HepG2 (cell line): ENCODE data around the gene HES1. TPM values are rescaled to one million over a fixed set of nuclear protein-coding genes. Genes with fewer than 3 reads are reported as not detected.
A peak's percentile ranks its signal among the peaks of the same experiment; 100 is the strongest.

ENCODE experiments used
- ATAC-seq: fragments of 200-7000 bp; cut with Tn5 transposase; 3 replicates; pipeline ENCODE4 v1.9.1; 2020; ENCODE audit warnings: mild to moderate bottlenecking, moderate library complexity
- BruUV-seq: library from RNA; stranded (reverse); fragments of 400-500 nt; replicated peaks from 2 replicates; lab custom pipeline; 2021; lab: Mats Ljungman, UMichigan
- CTCF ChIA-PET: fragments of 300-600 bp; formaldehyde crosslinking; extraction: SDS; loops from one replicate; lab custom pipeline; 2021; ENCODE audit warnings: low total read pairs, inconsistent platforms, low intra/inter-chr PET ratio; lab: Yijun Ruan, JAX
- POLR2A ChIA-PET: fragments of 350-600 bp; sonication (Branson Sonifier 250); formaldehyde crosslinking; loops from one replicate; lab custom pipeline; 2020; ENCODE audit warnings: antibody characterized with exemption, inconsistent platforms; lab: Yijun Ruan, JAX
- DNase-seq: peaks from one replicate; pipeline ENCODE4 v3.0.0-alpha.2; 2015; ENCODE audit warnings: low spot score
- FAIRE-seq: peaks from 3 replicates; lab custom pipeline; 2011; peaks lifted over from hg19 to GRCh38; lab: Jason Lieb, UNC
- H2AFZ ChIP-seq: one replicate; pipeline ENCODE4 v1.6.1; 2011; ENCODE audit warnings: low read length, inconsistent platforms
- H3K27ac ChIP-seq: fragments of 300-600 bp; 3 replicates; pipeline ENCODE4 v1.8.0; 2011; ENCODE audit warnings: mixed run types, mild to moderate bottlenecking, mixed read lengths, low read length, inconsistent platforms; ENCODE audit not compliant: insufficient read depth; ENCODE audit errors: extremely low read length
- H3K27me3 ChIP-seq, 2 experiments: fragments of 200-600 bp in 1 of 2; 2 replicates in 1 of 2; 3 replicates in 1 of 2; pipeline versions ENCODE4 v1.6.0 to v1.8.0; 2011; ENCODE audit warnings: low read length in 2 of 2, mild to moderate bottlenecking in 2 of 2, moderate library complexity in 2 of 2, inconsistent platforms in 1 of 2; ENCODE audit not compliant: insufficient read depth in 2 of 2, control insufficient read depth in 1 of 2
- H3K36me3 ChIP-seq, 2 experiments: fragments of 200-600 bp in 1 of 2; replicated peaks in 1 of 2; 2 replicates in 1 of 2; 3 replicates in 1 of 2; pipeline versions ENCODE4 v1.5.1 to v1.8.0; 2011; ENCODE audit warnings: low read length in 2 of 2, inconsistent platforms in 1 of 2; ENCODE audit not compliant: insufficient read depth in 2 of 2, control insufficient read depth in 1 of 2
- H3K4me1 ChIP-seq: 2 replicates; pipeline ENCODE4 v1.5.1; 2012; ENCODE audit warnings: low read length, inconsistent platforms; ENCODE audit not compliant: insufficient read depth
- H3K4me2 ChIP-seq: 2 replicates; pipeline ENCODE4 v1.6.0; 2011; ENCODE audit warnings: low read depth, low read length, inconsistent platforms
- H3K4me3 ChIP-seq, 3 experiments: fragments of 200-600 bp in 1 of 3; sonication (generic), shearing (Covaris generic) in 1 of 3; replicated peaks in 1 of 3; 2 replicates each; pipeline ENCODE4 v1.5.1; 2011 to 2016; ENCODE audit warnings: low read length in 3 of 3, inconsistent platforms in 2 of 3, low read depth in 2 of 3, mild to moderate bottlenecking in 2 of 3, control low read depth in 1 of 3, mixed read lengths in 1 of 3; ENCODE audit not compliant: insufficient read depth in 1 of 3
- H3K79me2 ChIP-seq: one replicate; pipeline ENCODE4 v1.6.1; 2011; ENCODE audit warnings: low read length, inconsistent platforms; ENCODE audit not compliant: insufficient read depth
- H3K9ac ChIP-seq: 2 replicates; pipeline ENCODE4 v1.6.0; 2011; ENCODE audit warnings: mild to moderate bottlenecking, low read depth, low read length, inconsistent platforms; ENCODE audit not compliant: insufficient read depth
- H3K9me3 ChIP-seq: 2 replicates; pipeline ENCODE4 v1.5.1; 2012; ENCODE audit warnings: mild to moderate bottlenecking, low read length
- H4K20me1 ChIP-seq: 2 replicates; pipeline ENCODE4 v1.6.0; 2011; ENCODE audit warnings: inconsistent platforms, mild to moderate bottlenecking, low read length, moderate library complexity; ENCODE audit not compliant: insufficient read depth
- GFI1 ChIP-seq: sonication (generic); formaldehyde crosslinking; IDR thresholded peaks from 2 replicates; pipeline ENCODE4 v1.5.0; 2020; ENCODE audit warnings: missing genetic modification reagents, mild to moderate bottlenecking, borderline replicate concordance
- HNF4G ChIP-seq, 2 experiments: sonication (generic) in 1 of 2; formaldehyde crosslinking in 1 of 2; IDR thresholded peaks; 2 replicates each; pipeline versions ENCODE4 v1.4.0 to v1.6.1; 2011 to 2020; ENCODE audit warnings: borderline replicate concordance in 2 of 2, low read depth in 2 of 2, mild to moderate bottlenecking in 2 of 2, low read length in 1 of 2, missing genetic modification reagents in 1 of 2, moderate library complexity in 1 of 2
- JDP2 ChIP-seq: sonication (generic); formaldehyde crosslinking; IDR thresholded peaks from 2 replicates; pipeline ENCODE4 v1.8.1; 2022; ENCODE audit warnings: missing genetic modification reagents, borderline replicate concordance
- MYNN ChIP-seq: sonication (generic); formaldehyde crosslinking; IDR thresholded peaks from 2 replicates; pipeline ENCODE4 v1.4.0; 2020; ENCODE audit warnings: mild to moderate bottlenecking, low read depth, missing genetic modification reagents
- PHF5A ChIP-seq: IDR thresholded peaks from one replicate; pipeline ENCODE4 v1.6.1; 2018; ENCODE audit warnings: low read depth, missing genetic modification reagents; ENCODE audit not compliant: unreplicated experiment
- RBFOX2 ChIP-seq: fragments of 200-400 bp; formaldehyde crosslinking; IDR thresholded peaks from 2 replicates; pipeline ENCODE4 v1.6.1; 2017; ENCODE audit warnings: low read depth, mild to moderate bottlenecking, low read length
- SIN3A ChIP-seq: IDR thresholded peaks from 2 replicates; pipeline ENCODE4 v1.6.1; 2011; ENCODE audit warnings: low read depth, mild to moderate bottlenecking, control low read depth, low read length, borderline replicate concordance
- SOX13 ChIP-seq, 3 experiments: fragments of 450-650 bp in 1 of 3; sonication (generic) in 1 of 3; formaldehyde crosslinking in 1 of 3; IDR thresholded peaks in 2 of 3; conservative IDR thresholded peaks in 1 of 3; 2 replicates each; pipeline versions ENCODE4 v1.5.0 to v1.6.1; 2016 to 2020; ENCODE audit warnings: antibody characterized with exemption in 1 of 3, mild to moderate bottlenecking in 1 of 3, missing compliant biosample characterization in 1 of 3, missing genetic modification reagents in 1 of 3, moderate library complexity in 1 of 3
- TGIF2 ChIP-seq: IDR thresholded peaks from 2 replicates; pipeline ENCODE4 v1.6.1; 2016; ENCODE audit warnings: control low read depth, missing compliant biosample characterization
- ZNF510 ChIP-seq: sonication (generic); formaldehyde crosslinking; IDR thresholded peaks from 2 replicates; pipeline ENCODE4 v1.4.0; 2020; ENCODE audit warnings: low read depth, mild to moderate bottlenecking, missing genetic modification reagents
- ZNF598 ChIP-seq: sonication (generic); formaldehyde crosslinking; IDR thresholded peaks from 2 replicates; pipeline ENCODE4 v1.5.1; 2020; ENCODE audit warnings: mild to moderate bottlenecking, missing genetic modification reagents, borderline replicate concordance
- ZNF788 ChIP-seq: sonication (generic); formaldehyde crosslinking; IDR thresholded peaks from 2 replicates; pipeline ENCODE4 v1.5.0; 2020; ENCODE audit warnings: mild to moderate bottlenecking, missing genetic modification reagents, borderline replicate concordance
- WGBS: methylation state at CpG from one replicate; pipeline ENCODE4 v1.1.6; 2017; ENCODE audit warnings: low lambda C conversion rate; 5-methylcytosine and 5-hydroxymethylcytosine counted together
- in situ Hi-C: cut with HindIII; loops from 2 replicates; pipeline ENCODE4 v1.10.0; 2017; ENCODE audit warnings: low pct_unique_long_range_greater_than_20kb; ENCODE audit not compliant: extremely low pct_ligation_motif_present
- intact Hi-C: fragments of 100-400 bp; cut with micrococcal nuclease; formaldehyde crosslinking; loops from one replicate; pipeline ENCODE4 v1.10.0; 2022; ENCODE audit not compliant: unreplicated experiment
- polyA plus RNA-seq, 8 experiments: library from polyadenylated mRNA; depleted of rRNA in 3 of 8; stranded (reverse) in 7 of 8; unstranded in 1 of 8; fragments of >200 nt; fragmentation: Illumina TruSeq in 4 of 8; extraction: Trizol in 4 of 8; gene quantifications; 2 replicates each; pipeline versions ENCODE4 v1.2.1 to v1.2.3, GENCODE V29; 2011 to 2016; ENCODE audit warnings: low read depth in 4 of 8, missing spikeins in 1 of 8, mixed read lengths in 1 of 8; ENCODE audit not compliant: insufficient read depth in 1 of 8
- total RNA-seq, 5 experiments: library from RNA; depleted of rRNA; stranded (reverse); fragments of >200 nt; fragmentation: Illumina TruSeq; extraction: Trizol; gene quantifications; 2 replicates each; pipeline ENCODE4 v1.2.3, GENCODE V29; 2016; ENCODE audit warnings: low read depth in 1 of 5
- TF ChIP-seq, protein P1 (sequence below): sonication (generic); formaldehyde crosslinking; IDR thresholded peaks from 2 replicates; pipeline ENCODE4 v1.4.0; 2020; ENCODE audit warnings: missing genetic modification reagents
- TF ChIP-seq, protein P2 (sequence below): IDR thresholded peaks from 2 replicates; pipeline ENCODE4 v1.6.1; 2016; ENCODE audit warnings: low read depth, borderline replicate concordance

The HES1 gene
- total and polyA plus RNA-seq, 2 of the 13 experiments (the other 11 are each of a cell fraction or from before 2014, with no cell fraction given), result 15.4 to 19.8 TPM

DNA sequence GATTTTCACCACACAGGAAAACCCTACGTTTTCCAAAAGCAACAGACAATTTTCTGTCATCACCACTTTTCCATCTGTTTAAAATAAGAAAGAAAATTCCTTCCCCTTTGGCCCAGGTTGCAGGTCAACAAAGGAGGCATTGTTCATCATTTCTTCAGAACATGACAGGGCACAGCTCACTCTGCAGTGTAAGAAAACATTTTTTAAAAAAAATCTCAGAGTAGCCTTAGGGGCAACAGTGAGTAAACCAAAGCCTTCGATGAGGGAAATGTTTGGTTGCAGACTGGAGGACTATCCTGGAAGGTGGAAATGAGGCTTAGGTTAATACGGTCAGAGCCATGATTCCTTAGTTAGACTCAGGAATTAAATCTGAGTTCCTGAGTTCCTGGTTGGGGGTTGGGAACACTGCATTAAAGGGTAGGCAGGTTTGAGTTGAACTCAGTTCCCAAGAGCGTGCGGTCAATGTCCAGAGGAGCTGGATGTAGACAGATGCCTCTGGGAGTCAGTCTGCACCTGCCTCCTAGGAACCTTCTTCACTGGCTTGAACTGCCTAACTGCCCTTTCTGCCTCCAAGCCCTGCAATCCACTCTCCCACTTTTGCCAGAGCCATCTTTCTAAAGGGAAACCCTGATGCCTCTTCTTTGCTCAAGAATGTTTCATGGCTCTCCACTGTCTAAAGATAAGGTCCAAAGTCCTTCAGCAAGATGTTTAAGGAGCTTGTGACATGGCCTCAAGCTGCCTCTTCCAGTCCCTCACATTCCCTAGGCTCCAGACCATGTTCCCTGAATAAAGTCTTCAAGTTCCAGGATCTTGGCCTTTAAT lies 3.3 kb upstream of the HES1 start:
- H3K27ac ChIP-seq, result peak overlapping the region; percentile 85
- 6% methylated on average over 5 of the region's 5 CpGs for WGBS
- TF ChIP-seq ZNF788 (CRISPR knock-in tag) (no peak), JDP2 (CRISPR knock-in tag) (no peak), ZNF510 (CRISPR knock-in tag) (peak; percentile 61; the same call in 1 of the 2 replicates), GFI1 (peak; percentile 62; the same call in 1 of the 2 replicates), MYNN (no peak), SOX13 (IDR thresholded peaks at IDR 0.05) (no peak), SOX13 (CRISPR knock-in tag; conservative IDR thresholded peaks at IDR 0.05 in 1 of 2, IDR thresholded peaks at IDR 0.05 in 1 of 2) (peak in 1 of 2 experiments; percentile 27; a peak in 1 of 4 replicates), ZNF598 (CRISPR knock-in tag) (no peak), PHF5A (CRISPR knock-in tag) (no peak), HNF4G (IDR thresholded peaks at IDR 0.05; ENCODE audit: borderline replicate concordance, low read depth, low read length) (0 out of 2 replicates have a peak, but pooled peaks have one; percentile 22), HNF4G (CRISPR knock-in tag; IDR thresholded peaks at IDR 0.05; ENCODE audit: borderline replicate concordance, low read depth) (no peak), SIN3A (0 out of 2 replicates have a peak, but pooled peaks have one; percentile 15), RBFOX2 (0 out of 2 replicates have a peak, but pooled peaks have one; percentile 13), TGIF2 (peak; percentile 50; the same call in 1 of the 2 replicates)
- TF ChIP-seq, protein P1, sequence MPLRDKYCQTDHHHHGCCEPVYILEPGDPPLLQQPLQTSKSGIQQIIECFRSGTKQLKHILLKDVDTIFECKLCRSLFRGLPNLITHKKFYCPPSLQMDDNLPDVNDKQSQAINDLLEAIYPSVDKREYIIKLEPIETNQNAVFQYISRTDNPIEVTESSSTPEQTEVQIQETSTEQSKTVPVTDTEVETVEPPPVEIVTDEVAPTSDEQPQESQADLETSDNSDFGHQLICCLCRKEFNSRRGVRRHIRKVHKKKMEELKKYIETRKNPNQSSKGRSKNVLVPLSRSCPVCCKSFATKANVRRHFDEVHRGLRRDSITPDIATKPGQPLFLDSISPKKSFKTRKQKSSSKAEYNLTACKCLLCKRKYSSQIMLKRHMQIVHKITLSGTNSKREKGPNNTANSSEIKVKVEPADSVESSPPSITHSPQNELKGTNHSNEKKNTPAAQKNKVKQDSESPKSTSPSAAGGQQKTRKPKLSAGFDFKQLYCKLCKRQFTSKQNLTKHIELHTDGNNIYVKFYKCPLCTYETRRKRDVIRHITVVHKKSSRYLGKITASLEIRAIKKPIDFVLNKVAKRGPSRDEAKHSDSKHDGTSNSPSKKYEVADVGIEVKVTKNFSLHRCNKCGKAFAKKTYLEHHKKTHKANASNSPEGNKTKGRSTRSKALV, result no peak
- TF ChIP-seq, protein P2, sequence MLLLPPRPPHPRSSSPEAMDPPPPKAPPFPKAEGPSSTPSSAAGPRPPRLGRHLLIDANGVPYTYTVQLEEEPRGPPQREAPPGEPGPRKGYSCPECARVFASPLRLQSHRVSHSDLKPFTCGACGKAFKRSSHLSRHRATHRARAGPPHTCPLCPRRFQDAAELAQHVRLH (CRISPR knock-in tag), result 0 out of 2 replicates have a peak, but pooled peaks have one; percentile 0

More for the DNA sequence above, 3.3 kb upstream of the HES1 start:
- FAIRE-seq (peak; percentile 39), ATAC-seq (no peak), DNase-seq (peak; percentile 35)
- Histone ChIP-seq H2AFZ (no peak overlapping the region), H3K27me3 (no peaks in the 10 kb centered on the region; a peak in 1 of 5 replicates), H3K4me3 (peak overlapping the region in 2 of 3 experiments; percentile 47 to 70; a peak in 3 of 6 replicates), H3K79me2 (peaks cover 21% of the 10 kb centered on the region), H3K36me3 (no peaks in the 10 kb centered on the region), H3K4me2 (peak overlapping the region; percentile 87), H3K4me1 (peaks cover 54% of the 10 kb centered on the region), H3K9me3 (no peaks in the 10 kb centered on the region), H4K20me1 (peaks cover 15% of the 10 kb centered on the region; the same call in 1 of the 2 replicates), H3K9ac (peak overlapping the region; percentile 71)
- CTCF ChIA-PET, result no interaction called here
- POLR2A ChIA-PET, result interaction anchor here (1.2 to 11.5 kb wide), 13 partner anchors 9 to 421 kb away, joined by 3 to 128 read pairs (median 21); no protein-coding TSS in a partner anchor
- intact Hi-C loops, result loop anchor here (10.0 kb wide), 2 partner anchors 468 to 538 kb away; partner anchors contain the start of gene OPA1
- no TSS peak for BruUV-seq
- in situ Hi-C loops, result loop anchor here (10.0 kb wide), 1 partner anchor 58 kb away; no protein-coding TSS in a partner anchor
